HEK293 (cell line): ENCODE measurements around the gene ABHD17A.
A peak's percentile ranks its signal among the peaks of the same experiment; 100 is the strongest.

Experiments
- CTCF ChIA-PET: fragments of 350-600 bp; formaldehyde crosslinking; extraction: SDS; loops from one replicate; lab custom pipeline; 2021; ENCODE audit warnings: antibody characterized with exemption; lab: Yijun Ruan, JAX
- POLR2A ChIA-PET: fragments of 300-600 bp; formaldehyde crosslinking; extraction: SDS; loops from one replicate; lab custom pipeline; 2020; ENCODE audit warnings: antibody characterized with exemption, inconsistent platforms; lab: Yijun Ruan, JAX
- H3K27ac ChIP-seq: fragments of 200-500 bp; sonication (Bioruptor generic); 2 replicates; pipeline ENCODE4 v1.5.1; 2014; ENCODE audit warnings: low read depth, low read length, control low read depth, inconsistent platforms; ENCODE audit errors: extremely low read depth
- H3K36me3 ChIP-seq, 2 experiments: fragments of 200-500 bp in 1 of 2; sonication (Bioruptor generic) in 1 of 2; 1 replicate in 1 of 2; 2 replicates in 1 of 2; pipeline ENCODE4 v1.5.1; 2014 to 2017; ENCODE audit warnings: inconsistent platforms in 2 of 2, low read length in 2 of 2; ENCODE audit not compliant: control insufficient read depth in 2 of 2, insufficient read depth in 1 of 2
- H3K4me1 ChIP-seq: fragments of 200-500 bp; sonication (Bioruptor generic); 2 replicates; pipeline ENCODE4 v1.5.1; 2014; ENCODE audit warnings: mild to moderate bottlenecking, low read length, inconsistent platforms; ENCODE audit not compliant: control insufficient read depth, insufficient read depth
- H3K4me3 ChIP-seq: 2 replicates; pipeline ENCODE4 v1.5.1; 2011; ENCODE audit warnings: low read depth, mild to moderate bottlenecking, control low read depth, low read length, moderate library complexity
- H3K9me3 ChIP-seq: fragments of 200-500 bp; sonication (Bioruptor generic); 2 replicates; pipeline ENCODE4 v1.5.1; 2014; ENCODE audit warnings: low read depth, low read length, inconsistent platforms; ENCODE audit not compliant: control insufficient read depth, insufficient read depth
- KLF8 ChIP-seq: fragments of 450-650 bp; formaldehyde crosslinking; IDR thresholded peaks from 2 replicates; pipeline ENCODE4 v1.5.1; 2016; ENCODE audit warnings: missing biosample characterization, missing genetic modification characterization
- PRDM2 ChIP-seq: fragments of 450-650 bp; formaldehyde crosslinking; IDR thresholded peaks from 2 replicates; pipeline ENCODE4 v1.5.1; 2016; ENCODE audit warnings: missing biosample characterization, missing genetic modification characterization, borderline replicate concordance
- SALL2 ChIP-seq: fragments of 450-650 bp; formaldehyde crosslinking; IDR thresholded peaks from 2 replicates; pipeline ENCODE4 v1.5.0; 2017; ENCODE audit warnings: missing biosample characterization, mild to moderate bottlenecking, missing genetic modification characterization, borderline replicate concordance
- SETDB1 ChIP-seq: IDR thresholded peaks from one replicate; pipeline ENCODE4 v1.6.1; 2017; ENCODE audit warnings: mild to moderate bottlenecking, low read length, moderate library complexity, mixed read lengths; ENCODE audit not compliant: insufficient read length
- YY1 ChIP-seq: fragments of 450-650 bp; formaldehyde crosslinking; IDR thresholded peaks from 2 replicates; pipeline ENCODE4 v1.5.1; 2018; ENCODE audit warnings: missing biosample characterization, missing genetic modification characterization
- ZFP69B ChIP-seq: fragments of 450-650 bp; formaldehyde crosslinking; IDR thresholded peaks from 2 replicates; pipeline ENCODE4 v1.5.1; 2016; ENCODE audit warnings: missing biosample characterization, missing genetic modification characterization
- ZNF132 ChIP-seq: fragments of 450-650 bp; formaldehyde crosslinking; IDR thresholded peaks from 2 replicates; pipeline ENCODE4 v1.5.1; 2017; ENCODE audit warnings: missing biosample characterization, missing genetic modification characterization, borderline replicate concordance
- ZNF133 ChIP-seq: fragments of 450-650 bp; formaldehyde crosslinking; IDR thresholded peaks from 2 replicates; pipeline ENCODE4 v1.5.1; 2016; ENCODE audit warnings: missing biosample characterization, missing genetic modification characterization
- ZNF248 ChIP-seq: fragments of 450-650 bp; formaldehyde crosslinking; IDR thresholded peaks from 2 replicates; pipeline ENCODE4 v1.5.1; 2017; ENCODE audit warnings: missing biosample characterization, missing genetic modification characterization
- ZNF302 ChIP-seq: fragments of 450-650 bp; formaldehyde crosslinking; IDR thresholded peaks from 2 replicates; pipeline ENCODE4 v1.5.1; 2016; ENCODE audit warnings: missing biosample characterization, missing genetic modification characterization, low read depth
- ZNF37A ChIP-seq: fragments of 450-650 bp; IDR thresholded peaks from 2 replicates; pipeline ENCODE4 v1.5.1; 2018; ENCODE audit warnings: missing biosample characterization, missing genetic modification characterization
- ZNF560 ChIP-seq: fragments of 450-650 bp; formaldehyde crosslinking; IDR thresholded peaks from 2 replicates; pipeline ENCODE4 v1.5.1; 2017; ENCODE audit warnings: missing biosample characterization, missing genetic modification characterization, borderline replicate concordance
- ZNF658 ChIP-seq: fragments of 450-650 bp; formaldehyde crosslinking; IDR thresholded peaks from 2 replicates; pipeline ENCODE4; 2016; ENCODE audit warnings: missing biosample characterization, missing genetic modification characterization
- ZNF768 ChIP-seq: fragments of 450-650 bp; formaldehyde crosslinking; IDR thresholded peaks from 2 replicates; pipeline ENCODE4 v1.5.1; 2018; ENCODE audit warnings: missing biosample characterization, mild to moderate bottlenecking, missing genetic modification characterization
- TF ChIP-seq, protein P1 (sequence below): fragments of 450-650 bp; formaldehyde crosslinking; IDR thresholded peaks from 2 replicates; pipeline ENCODE4 v1.5.1; 2016; ENCODE audit warnings: missing biosample characterization, missing genetic modification characterization
- TF ChIP-seq, protein P2 (sequence below): fragments of 450-650 bp; formaldehyde crosslinking; IDR thresholded peaks from 2 replicates; pipeline ENCODE4 v1.5.1; 2017; ENCODE audit warnings: missing biosample characterization, missing genetic modification characterization
- TF ChIP-seq, protein P3 (sequence below): fragments of 450-650 bp; formaldehyde crosslinking; IDR thresholded peaks from 2 replicates; pipeline ENCODE4 v1.5.1; 2016; ENCODE audit warnings: missing biosample characterization, missing genetic modification characterization

The ABHD17A gene

DNA sequence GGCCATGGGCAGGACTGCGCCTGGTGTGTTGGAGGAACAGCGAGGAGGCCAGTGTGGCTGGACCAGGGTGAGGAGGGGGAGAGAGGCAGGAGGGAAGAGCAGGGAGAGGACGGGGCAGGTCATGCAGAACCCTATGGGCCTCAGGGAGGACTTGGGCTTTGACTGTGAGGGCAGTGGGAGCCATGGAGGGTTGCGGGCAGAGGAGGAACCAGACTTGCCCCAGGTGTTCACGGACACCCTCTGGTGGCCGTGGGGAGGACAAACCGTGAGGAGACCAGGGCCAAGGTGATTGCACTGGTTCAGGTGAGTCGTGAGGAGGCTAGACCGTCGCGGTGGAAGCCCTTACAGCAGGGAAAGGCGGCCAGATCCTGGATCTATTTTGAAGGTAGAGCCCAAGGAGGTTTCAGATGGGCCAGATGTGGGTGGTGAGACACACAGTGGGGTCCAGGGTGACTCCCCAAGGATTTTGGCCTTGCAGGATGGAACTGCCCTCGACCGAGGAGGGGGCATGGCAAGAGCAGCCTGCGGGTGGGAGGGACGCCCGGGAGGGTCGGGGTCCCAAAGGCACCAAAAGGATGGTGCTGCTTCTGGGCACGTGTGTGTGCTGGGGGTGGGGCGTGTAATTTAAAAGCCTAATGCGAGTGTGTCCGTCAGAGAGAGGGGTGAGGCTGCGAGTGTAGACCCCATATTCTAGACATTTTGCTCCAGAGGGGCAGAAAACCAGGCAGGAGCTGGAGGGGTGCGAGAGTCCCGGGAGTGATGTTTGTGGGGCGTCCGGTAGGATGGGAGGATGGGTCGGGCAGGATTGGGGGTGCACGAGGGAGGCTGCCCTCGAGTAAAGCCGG lies 34.3 kb downstream of the ABHD17A start (continued):
- no peak for TF ChIP-seq SETDB1
- no peak for TF ChIP-seq SALL2 (tag by site-specific recombination)
- no peak for TF ChIP-seq ZNF302 (tag by site-specific recombination)
- TF ChIP-seq ZNF132 (tag by site-specific recombination) = no peak
- TF ChIP-seq ZFP69B (tag by site-specific recombination) = no peak
- no peak for TF ChIP-seq ZNF37A (tag by site-specific recombination)
- TF ChIP-seq KLF8 (tag by site-specific recombination) = peak; percentile 37; the same call in 1 of the 2 replicates
- TF ChIP-seq, protein P1, sequence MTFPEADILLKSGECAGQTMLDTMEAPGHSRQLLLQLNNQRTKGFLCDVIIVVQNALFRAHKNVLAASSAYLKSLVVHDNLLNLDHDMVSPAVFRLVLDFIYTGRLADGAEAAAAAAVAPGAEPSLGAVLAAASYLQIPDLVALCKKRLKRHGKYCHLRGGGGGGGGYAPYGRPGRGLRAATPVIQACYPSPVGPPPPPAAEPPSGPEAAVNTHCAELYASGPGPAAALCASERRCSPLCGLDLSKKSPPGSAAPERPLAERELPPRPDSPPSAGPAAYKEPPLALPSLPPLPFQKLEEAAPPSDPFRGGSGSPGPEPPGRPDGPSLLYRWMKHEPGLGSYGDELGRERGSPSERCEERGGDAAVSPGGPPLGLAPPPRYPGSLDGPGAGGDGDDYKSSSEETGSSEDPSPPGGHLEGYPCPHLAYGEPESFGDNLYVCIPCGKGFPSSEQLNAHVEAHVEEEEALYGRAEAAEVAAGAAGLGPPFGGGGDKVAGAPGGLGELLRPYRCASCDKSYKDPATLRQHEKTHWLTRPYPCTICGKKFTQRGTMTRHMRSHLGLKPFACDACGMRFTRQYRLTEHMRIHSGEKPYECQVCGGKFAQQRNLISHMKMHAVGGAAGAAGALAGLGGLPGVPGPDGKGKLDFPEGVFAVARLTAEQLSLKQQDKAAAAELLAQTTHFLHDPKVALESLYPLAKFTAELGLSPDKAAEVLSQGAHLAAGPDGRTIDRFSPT (tag by site-specific recombination) = no peak
- no peak for TF ChIP-seq ZNF658 (tag by site-specific recombination)
- TF ChIP-seq ZNF560 (tag by site-specific recombination) = no peak
- TF ChIP-seq ZNF133 (tag by site-specific recombination) = no peak
- no peak for TF ChIP-seq ZNF768 (tag by site-specific recombination)
- TF ChIP-seq, protein P2, sequence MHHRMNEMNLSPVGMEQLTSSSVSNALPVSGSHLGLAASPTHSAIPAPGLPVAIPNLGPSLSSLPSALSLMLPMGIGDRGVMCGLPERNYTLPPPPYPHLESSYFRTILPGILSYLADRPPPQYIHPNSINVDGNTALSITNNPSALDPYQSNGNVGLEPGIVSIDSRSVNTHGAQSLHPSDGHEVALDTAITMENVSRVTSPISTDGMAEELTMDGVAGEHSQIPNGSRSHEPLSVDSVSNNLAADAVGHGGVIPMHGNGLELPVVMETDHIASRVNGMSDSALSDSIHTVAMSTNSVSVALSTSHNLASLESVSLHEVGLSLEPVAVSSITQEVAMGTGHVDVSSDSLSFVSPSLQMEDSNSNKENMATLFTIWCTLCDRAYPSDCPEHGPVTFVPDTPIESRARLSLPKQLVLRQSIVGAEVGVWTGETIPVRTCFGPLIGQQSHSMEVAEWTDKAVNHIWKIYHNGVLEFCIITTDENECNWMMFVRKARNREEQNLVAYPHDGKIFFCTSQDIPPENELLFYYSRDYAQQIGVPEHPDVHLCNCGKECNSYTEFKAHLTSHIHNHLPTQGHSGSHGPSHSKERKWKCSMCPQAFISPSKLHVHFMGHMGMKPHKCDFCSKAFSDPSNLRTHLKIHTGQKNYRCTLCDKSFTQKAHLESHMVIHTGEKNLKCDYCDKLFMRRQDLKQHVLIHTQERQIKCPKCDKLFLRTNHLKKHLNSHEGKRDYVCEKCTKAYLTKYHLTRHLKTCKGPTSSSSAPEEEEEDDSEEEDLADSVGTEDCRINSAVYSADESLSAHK = no peak
- TF ChIP-seq, all 188 proteins: peak for 4

DNA sequence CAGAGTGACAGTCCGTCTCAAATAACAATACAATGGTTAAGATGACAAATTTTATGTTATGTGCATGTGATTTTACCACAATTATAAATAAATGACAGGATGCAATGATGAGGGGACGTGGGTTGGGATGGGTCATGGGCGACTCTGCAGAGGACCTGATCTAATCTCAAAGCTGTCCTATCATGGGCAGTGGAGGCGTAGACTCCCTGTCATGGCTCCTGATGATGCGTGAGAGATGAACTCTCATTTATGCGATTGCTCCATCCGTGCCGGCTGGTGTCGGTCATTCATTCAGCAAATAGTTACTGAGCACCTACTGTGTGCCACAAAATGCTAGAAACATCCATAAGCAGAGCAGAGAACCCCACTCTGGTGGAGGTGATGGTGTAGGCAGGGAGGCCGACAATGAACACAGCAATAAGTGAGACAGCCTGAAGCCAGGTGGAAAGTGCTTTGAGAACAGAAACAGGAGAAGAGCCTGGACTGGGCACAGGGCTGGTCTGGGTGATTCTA lies 35.4 kb downstream of the ABHD17A start:
- CTCF ChIA-PET = interaction anchor here (0.6 to 1.8 kb wide), 5 partner anchors 8 to 88 kb away, joined by 3 to 19 read pairs (median 3); no protein-coding TSS in a partner anchor
- Histone ChIP-seq H3K4me3 (no peak overlapping the region), H3K36me3 (peaks cover 0 to 9% of the 10 kb centered on the region in 2 experiments; a peak in 1 of 3 replicates), H3K4me1 (peaks cover 4% of the 10 kb centered on the region; the same call in 1 of the 2 replicates), H3K9me3 (no peaks in the 10 kb centered on the region), H3K27ac (no peak overlapping the region)
- no peak for TF ChIP-seq YY1 (tag by site-specific recombination)
- POLR2A ChIA-PET = no interaction called here

DNA sequence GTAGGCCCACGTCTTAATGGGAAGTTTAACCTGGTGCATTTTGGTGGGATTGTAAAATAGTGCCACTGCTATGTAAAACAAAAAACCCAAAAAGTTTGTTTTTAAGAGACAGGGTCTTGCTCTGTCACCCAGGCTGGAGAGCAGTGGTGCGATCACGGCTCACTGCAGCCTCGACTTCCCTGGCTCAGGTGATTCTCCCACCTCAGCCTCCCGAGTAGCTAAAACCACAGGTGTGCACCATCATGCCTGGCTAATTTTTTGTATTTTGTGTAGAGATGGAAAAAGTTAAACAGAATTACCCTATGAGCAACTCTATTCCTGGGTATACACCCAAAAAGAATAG lies 36.2 kb downstream of the ABHD17A start:
- Histone ChIP-seq H3K4me1 (peaks cover 2% of the 10 kb centered on the region; the same call in 1 of the 2 replicates), H3K36me3 (peaks cover 0 to 15% of the 10 kb centered on the region in 2 experiments; a peak in 1 of 3 replicates), H3K27ac (peak overlapping the region; percentile 100; the same call in 1 of the 2 replicates), H3K9me3 (no peaks in the 10 kb centered on the region)
- TF ChIP-seq PRDM2 (0 out of 2 replicates have a peak, but pooled peaks have one; percentile 43), ZNF248 (no peak)
- TF ChIP-seq, protein P3, sequence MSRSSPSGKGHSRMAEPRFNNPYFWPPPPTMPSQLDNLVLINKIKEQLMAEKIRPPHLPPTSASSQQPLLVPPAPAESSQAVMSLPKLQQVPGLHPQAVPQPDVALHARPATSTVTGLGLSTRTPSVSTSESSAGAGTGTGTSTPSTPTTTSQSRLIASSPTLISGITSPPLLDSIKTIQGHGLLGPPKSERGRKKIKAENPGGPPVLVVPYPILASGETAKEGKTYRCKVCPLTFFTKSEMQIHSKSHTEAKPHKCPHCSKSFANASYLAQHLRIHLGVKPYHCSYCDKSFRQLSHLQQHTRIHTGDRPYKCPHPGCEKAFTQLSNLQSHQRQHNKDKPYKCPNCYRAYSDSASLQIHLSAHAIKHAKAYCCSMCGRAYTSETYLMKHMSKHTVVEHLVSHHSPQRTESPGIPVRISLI (tag by site-specific recombination) = no peak
- TF ChIP-seq, all 188 proteins: peak for 1
- ChIA-PET POLR2A (interaction anchor here (0.7 kb wide), 1 partner anchor 8 kb away, joined by 4 read pairs; no protein-coding TSS in a partner anchor), CTCF (interaction anchor here (0.6 to 1.8 kb wide), 10 partner anchors 9 to 196 kb away, joined by 3 to 19 read pairs (median 4); partner anchors contain the start of gene TCF3)
- H3K4me3 ChIP-seq = no peak overlapping the region
